ENCODE data around the gene TFCP2L1.

TFCP2L1 gene

DNA sequence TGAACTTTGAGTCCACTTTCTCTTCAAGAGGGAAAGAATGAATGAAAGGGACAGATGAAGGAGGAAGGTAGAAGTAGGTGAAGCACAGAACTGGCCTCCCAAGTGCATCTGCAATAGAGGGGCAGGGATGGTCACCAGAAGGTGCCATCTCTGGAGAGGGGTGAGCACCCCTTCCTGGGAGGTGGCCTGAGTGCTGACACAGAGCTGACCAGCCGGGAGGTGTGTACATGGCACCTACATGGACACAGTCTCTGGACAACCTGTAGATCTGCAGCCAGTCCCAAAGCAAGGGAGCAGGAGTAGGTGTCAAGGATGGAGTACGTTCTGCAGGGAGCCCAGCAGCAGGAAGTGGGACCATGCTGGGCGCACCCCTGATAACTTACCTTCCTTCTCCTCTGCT, 83.2 kb downstream of the TFCP2L1 start:
- TF ChIP-seq, protein P1, sequence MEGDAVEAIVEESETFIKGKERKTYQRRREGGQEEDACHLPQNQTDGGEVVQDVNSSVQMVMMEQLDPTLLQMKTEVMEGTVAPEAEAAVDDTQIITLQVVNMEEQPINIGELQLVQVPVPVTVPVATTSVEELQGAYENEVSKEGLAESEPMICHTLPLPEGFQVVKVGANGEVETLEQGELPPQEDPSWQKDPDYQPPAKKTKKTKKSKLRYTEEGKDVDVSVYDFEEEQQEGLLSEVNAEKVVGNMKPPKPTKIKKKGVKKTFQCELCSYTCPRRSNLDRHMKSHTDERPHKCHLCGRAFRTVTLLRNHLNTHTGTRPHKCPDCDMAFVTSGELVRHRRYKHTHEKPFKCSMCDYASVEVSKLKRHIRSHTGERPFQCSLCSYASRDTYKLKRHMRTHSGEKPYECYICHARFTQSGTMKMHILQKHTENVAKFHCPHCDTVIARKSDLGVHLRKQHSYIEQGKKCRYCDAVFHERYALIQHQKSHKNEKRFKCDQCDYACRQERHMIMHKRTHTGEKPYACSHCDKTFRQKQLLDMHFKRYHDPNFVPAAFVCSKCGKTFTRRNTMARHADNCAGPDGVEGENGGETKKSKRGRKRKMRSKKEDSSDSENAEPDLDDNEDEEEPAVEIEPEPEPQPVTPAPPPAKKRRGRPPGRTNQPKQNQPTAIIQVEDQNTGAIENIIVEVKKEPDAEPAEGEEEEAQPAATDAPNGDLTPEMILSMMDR (IDR thresholded peaks at IDR 0.05; ENCODE audit: insufficient read depth, low read length, poor library complexity, severe bottlenecking) = no peak
- no peak for TF ChIP-seq EZH2phosphoT487 (conservative IDR thresholded peaks at IDR 0.05; ENCODE audit: low read length)
- Histone ChIP-seq H3K79me2 (ENCODE audit: insufficient read depth, low read length) (no peaks in the 10 kb centered on the region), H3K27ac (ENCODE audit: low read depth, low read length) (no peak overlapping the region), H3K9me2 (replicated peaks; ENCODE audit: insufficient read depth, low read length) (no peaks in the 10 kb centered on the region), H2AFZ (ENCODE audit: low read depth, low read length, severe bottlenecking) (no peak overlapping the region), H3K27me3 (ENCODE audit: low read length) (no peaks in the 10 kb centered on the region), H3K9me3 (ENCODE audit: insufficient read depth, low read length) (no peaks in the 10 kb centered on the region), H3K4me2 (ENCODE audit: low read depth, low read length, poor library complexity, severe bottlenecking) (no peak overlapping the region), H3F3A (ENCODE audit: insufficient read depth) (no peaks in the 10 kb centered on the region), H4K20me1 (ENCODE audit: low read depth, low read length) (no peaks in the 10 kb centered on the region), H3K36me3 (ENCODE audit: low read length) (no peaks in the 10 kb centered on the region), H3K4me3 (ENCODE audit: insufficient read depth, low read length, poor library complexity, severe bottlenecking) (no peak overlapping the region), H3K9ac (ENCODE audit: low read length) (no peak overlapping the region)

DNA sequence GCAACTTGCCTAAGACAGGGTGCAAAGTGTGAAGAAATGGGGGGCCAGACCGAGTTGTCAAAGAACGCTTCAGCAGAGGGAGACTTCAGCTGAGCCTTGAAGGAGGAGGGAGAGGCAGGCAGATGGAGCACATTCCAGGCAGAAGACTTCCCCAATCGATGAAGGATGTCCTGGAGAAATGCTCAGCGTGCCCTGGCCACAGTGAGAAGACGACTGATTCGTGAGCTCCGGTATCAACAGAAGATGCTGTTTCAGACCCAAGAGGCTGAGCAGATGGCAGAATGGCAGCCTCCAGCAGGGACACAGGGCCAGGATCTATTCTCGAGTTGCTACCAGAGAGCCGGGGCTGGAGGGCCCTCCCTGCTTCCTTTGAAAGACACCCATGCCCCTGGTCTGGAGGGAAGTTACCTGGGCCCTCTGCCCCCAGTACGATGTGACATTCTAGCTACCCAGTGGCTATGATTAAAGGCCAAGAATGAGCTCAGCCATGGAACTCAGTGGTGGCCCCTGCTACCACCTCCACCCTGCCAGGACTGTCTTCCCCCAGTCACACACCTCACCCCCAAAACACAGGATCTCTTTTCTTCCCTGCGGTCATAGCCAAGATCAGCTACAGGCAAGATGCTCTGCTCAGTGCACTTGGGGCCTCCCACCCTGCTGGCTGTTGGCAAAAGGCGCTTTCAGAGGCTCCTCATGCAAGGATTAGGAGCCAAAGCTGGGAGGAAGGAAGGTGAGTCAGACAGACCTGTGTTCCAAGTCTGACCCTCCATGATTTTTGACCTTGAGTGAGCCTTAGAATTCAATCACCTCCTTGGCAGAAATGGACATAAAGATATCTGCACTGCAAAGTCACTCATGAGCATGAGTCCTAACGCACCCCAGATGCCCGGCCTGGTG, 84.3 kb downstream of the TFCP2L1 start:
- TF ChIP-seq, protein P1 (IDR thresholded peaks at IDR 0.05; ENCODE audit: insufficient read depth, low read length, poor library complexity, severe bottlenecking) = no peak
- no peak for TF ChIP-seq EZH2phosphoT487 (conservative IDR thresholded peaks at IDR 0.05; ENCODE audit: low read length)
- Histone ChIP-seq H3K27ac (ENCODE audit: low read depth, low read length) (no peak overlapping the region), H3K27me3 (ENCODE audit: low read length) (no peaks in the 10 kb centered on the region), H3F3A (ENCODE audit: insufficient read depth) (no peaks in the 10 kb centered on the region), H3K9me3 (ENCODE audit: insufficient read depth, low read length) (no peaks in the 10 kb centered on the region), H3K36me3 (ENCODE audit: low read length) (no peaks in the 10 kb centered on the region), H3K79me2 (ENCODE audit: insufficient read depth, low read length) (no peaks in the 10 kb centered on the region), H3K4me2 (ENCODE audit: low read depth, low read length, poor library complexity, severe bottlenecking) (no peak overlapping the region), H3K9ac (ENCODE audit: low read length) (no peak overlapping the region), H2AFZ (ENCODE audit: low read depth, low read length, severe bottlenecking) (no peak overlapping the region), H4K20me1 (ENCODE audit: low read depth, low read length) (no peaks in the 10 kb centered on the region), H3K4me3 (ENCODE audit: insufficient read depth, low read length, poor library complexity, severe bottlenecking) (no peak overlapping the region), H3K9me2 (replicated peaks; ENCODE audit: insufficient read depth, low read length) (no peaks in the 10 kb centered on the region)

DNA sequence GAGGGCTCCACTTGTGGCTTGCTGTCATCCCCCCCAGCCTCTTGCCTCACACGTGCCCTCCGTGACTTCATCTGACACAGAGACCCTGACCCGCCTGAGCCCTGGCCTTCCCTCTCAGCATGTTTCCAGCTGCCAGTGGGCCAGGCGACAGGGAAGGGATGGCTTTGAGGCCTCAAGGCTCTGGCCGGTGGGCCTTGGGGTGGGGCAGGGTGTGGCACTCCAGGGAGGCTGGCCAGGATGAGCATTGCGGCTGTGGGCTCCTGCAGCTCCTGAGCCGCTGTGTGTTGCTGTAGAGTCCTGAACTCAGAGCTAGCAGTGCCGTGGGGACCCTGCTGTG, 85.0 kb downstream of the TFCP2L1 start:
- H3K9ac ChIP-seq (ENCODE audit: low read length) = no peak overlapping the region
- H2AFZ ChIP-seq (ENCODE audit: low read depth, low read length, severe bottlenecking) = no peak overlapping the region
- H3K27ac ChIP-seq (ENCODE audit: low read depth, low read length) = no peak overlapping the region

More for the DNA sequence above, 85.0 kb downstream of the TFCP2L1 start:
- Histone ChIP-seq H3K79me2 (ENCODE audit: insufficient read depth, low read length) (no peaks in the 10 kb centered on the region), H4K20me1 (ENCODE audit: low read depth, low read length) (no peaks in the 10 kb centered on the region), H3K27me3 (ENCODE audit: low read length) (no peaks in the 10 kb centered on the region), H3K4me2 (ENCODE audit: low read depth, low read length, poor library complexity, severe bottlenecking) (no peak overlapping the region), H3K4me3 (ENCODE audit: insufficient read depth, low read length, poor library complexity, severe bottlenecking) (no peak overlapping the region), H3K36me3 (ENCODE audit: low read length) (no peaks in the 10 kb centered on the region), H3K9me3 (ENCODE audit: insufficient read depth, low read length) (no peaks in the 10 kb centered on the region), H3F3A (ENCODE audit: insufficient read depth) (no peaks in the 10 kb centered on the region), H3K9me2 (replicated peaks; ENCODE audit: insufficient read depth, low read length) (no peaks in the 10 kb centered on the region)
- TF ChIP-seq, protein P1 (IDR thresholded peaks at IDR 0.05; ENCODE audit: insufficient read depth, low read length, poor library complexity, severe bottlenecking) = no peak
- TF ChIP-seq EZH2phosphoT487 (conservative IDR thresholded peaks at IDR 0.05; ENCODE audit: low read length) = no peak
